Muscle layer of colon (tissue), 2 donors: ENCODE results near the gene CDK19.

Source experiments
- H3K27ac ChIP-seq: one replicate; pipeline ENCODE4 v1.7.0; 2013; ENCODE audit warnings: low read depth, mild to moderate bottlenecking, low read length, moderate library complexity
- H3K27me3 ChIP-seq, 2 donors: one replicate each; pipeline ENCODE4 v1.7.0; 2013; ENCODE audit warnings: low read length in 2 of 2, mild to moderate bottlenecking in 2 of 2; ENCODE audit not compliant: insufficient read depth in 2 of 2, control insufficient read depth in 1 of 2
- H3K36me3 ChIP-seq: one replicate; pipeline ENCODE4 v1.7.0; 2013; ENCODE audit warnings: mild to moderate bottlenecking, low read length; ENCODE audit not compliant: insufficient read depth
- H3K4me1 ChIP-seq: one replicate; pipeline ENCODE4 v1.7.0; 2013; ENCODE audit warnings: mild to moderate bottlenecking, low read length; ENCODE audit not compliant: insufficient read depth
- H3K4me3 ChIP-seq, 2 donors: one replicate each; pipeline ENCODE4 v1.7.0; 2013; ENCODE audit warnings: low read length in 2 of 2, low read depth in 1 of 2, mild to moderate bottlenecking in 1 of 2, moderate library complexity in 1 of 2
- H3K9ac ChIP-seq: one replicate; pipeline ENCODE4 v1.7.0; 2013; ENCODE audit warnings: low read length
- H3K9me3 ChIP-seq: one replicate; pipeline ENCODE4 v1.7.0; 2013; ENCODE audit warnings: mild to moderate bottlenecking, low read length
- donor health status: abdominal sarcoma.
- donor health status: Adenocarcinoma of cecum.

CDK19 gene

GRCh38 chr6:110672122-110672521 lies 143.1 kb downstream of the CDK19 start:
- Histone ChIP-seq H3K4me1 (no peaks in the 10 kb centered on the region), H3K27ac (no peak overlapping the region), H3K27me3 (no peaks in the 10 kb centered on the region), H3K4me3 (no peak overlapping the region), H3K9me3 (no peaks in the 10 kb centered on the region), H3K36me3 (no peaks in the 10 kb centered on the region), H3K9ac (no peak overlapping the region)

GRCh38 chr6:110671447-110671846 lies 143.8 kb downstream of the CDK19 start:
- Histone ChIP-seq H3K9ac (no peak overlapping the region), H3K27me3 (no peaks in the 10 kb centered on the region), H3K36me3 (no peaks in the 10 kb centered on the region), H3K9me3 (no peaks in the 10 kb centered on the region), H3K4me3 (no peak overlapping the region), H3K27ac (no peak overlapping the region), H3K4me1 (no peaks in the 10 kb centered on the region)

- Histone ChIP-seq H3K36me3 (no peaks in the 10 kb centered on the region), H3K9ac (no peak overlapping the region), H3K4me3 (no peak overlapping the region), H3K27ac (no peak overlapping the region), H3K9me3 (no peaks in the 10 kb centered on the region), H3K4me1 (no peaks in the 10 kb centered on the region), H3K27me3 (no peaks in the 10 kb centered on the region)
Measured at GRCh38 chr6:110665600-110665999, 149.7 kb downstream of the CDK19 start.

GRCh38 chr6:110664933-110665332 lies 150.3 kb downstream of the CDK19 start:
- Histone ChIP-seq H3K36me3 (no peaks in the 10 kb centered on the region), H3K4me3 (no peak overlapping the region), H3K4me1 (no peaks in the 10 kb centered on the region), H3K27me3 (no peaks in the 10 kb centered on the region), H3K27ac (no peak overlapping the region), H3K9ac (no peak overlapping the region), H3K9me3 (no peaks in the 10 kb centered on the region)

GRCh38 chr6:110662490-110663211 lies 152.6 kb downstream of the CDK19 start:
- Histone ChIP-seq H3K4me1 (no peaks in the 10 kb centered on the region), H3K9ac (no peak overlapping the region), H3K27me3 (no peaks in the 10 kb centered on the region), H3K4me3 (no peak overlapping the region), H3K36me3 (no peaks in the 10 kb centered on the region), H3K9me3 (no peaks in the 10 kb centered on the region), H3K27ac (no peak overlapping the region)

GRCh38 chr6:110661414-110661813 lies 153.9 kb downstream of the CDK19 start:
- Histone ChIP-seq H3K27ac (no peak overlapping the region), H3K9ac (no peak overlapping the region), H3K9me3 (no peaks in the 10 kb centered on the region), H3K36me3 (no peaks in the 10 kb centered on the region), H3K4me3 (no peak overlapping the region), H3K27me3 (no peaks in the 10 kb centered on the region), H3K4me1 (no peaks in the 10 kb centered on the region)

- H3K4me1 ChIP-seq = no peaks in the 10 kb centered on the region
- no peak overlapping the region for H3K9ac ChIP-seq
- no peaks in the 10 kb centered on the region for H3K9me3 ChIP-seq
- no peaks in the 10 kb centered on the region for H3K36me3 ChIP-seq
- no peaks in the 10 kb centered on the region for H3K27me3 ChIP-seq
- H3K27ac ChIP-seq = no peak overlapping the region
- no peak overlapping the region for H3K4me3 ChIP-seq
Measured at GRCh38 chr6:110660066-110660655, 155.1 kb downstream of the CDK19 start.

GRCh38 chr6:110658631-110659211 lies 156.5 kb downstream of the CDK19 start:
- Histone ChIP-seq H3K9me3 (no peaks in the 10 kb centered on the region), H3K4me3 (no peak overlapping the region), H3K4me1 (no peaks in the 10 kb centered on the region), H3K36me3 (no peaks in the 10 kb centered on the region), H3K27ac (no peak overlapping the region), H3K27me3 (no peaks in the 10 kb centered on the region), H3K9ac (no peak overlapping the region)

- no peaks in the 10 kb centered on the region for H3K36me3 ChIP-seq
- no peaks in the 10 kb centered on the region for H3K4me1 ChIP-seq
- H3K4me3 ChIP-seq = no peak overlapping the region
- H3K27me3 ChIP-seq = no peaks in the 10 kb centered on the region
- no peak overlapping the region for H3K9ac ChIP-seq
- no peaks in the 10 kb centered on the region for H3K9me3 ChIP-seq
- H3K27ac ChIP-seq = no peak overlapping the region
Measured at GRCh38 chr6:110656492-110656891, 158.8 kb downstream of the CDK19 start.

GRCh38 chr6:110655821-110656220 lies 159.4 kb downstream of the CDK19 start:
- no peak overlapping the region for H3K27ac ChIP-seq
- no peaks in the 10 kb centered on the region for H3K4me1 ChIP-seq
- no peaks in the 10 kb centered on the region for H3K36me3 ChIP-seq
- no peaks in the 10 kb centered on the region for H3K27me3 ChIP-seq
- no peaks in the 10 kb centered on the region for H3K9me3 ChIP-seq
- no peak overlapping the region for H3K4me3 ChIP-seq
- H3K9ac ChIP-seq = no peak overlapping the region

- H3K27ac ChIP-seq = no peak overlapping the region
- no peaks in the 10 kb centered on the region for H3K9me3 ChIP-seq
- H3K4me1 ChIP-seq = no peaks in the 10 kb centered on the region
- no peak overlapping the region for H3K4me3 ChIP-seq
- H3K36me3 ChIP-seq = no peaks in the 10 kb centered on the region
- no peaks in the 10 kb centered on the region for H3K27me3 ChIP-seq
- H3K9ac ChIP-seq = no peak overlapping the region
Measured at GRCh38 chr6:110654096-110654820, 161.0 kb downstream of the CDK19 start.
